Gastrocnemius medialis (tissue), 4 donors: ENCODE data around the gene KCNH3.

Experiments used
- POLR2A ChIP-seq, 2 donors: fragments of 450-650 bp; IDR thresholded peaks; one replicate each; pipeline ENCODE4 v1.6.1; 2017; ENCODE audit warnings: antibody characterized with exemption in 2 of 2, mild to moderate bottlenecking in 2 of 2, moderate library complexity in 2 of 2
- TF ChIP-seq, protein P1 (sequence below), 5 experiments: fragments of 450-650 bp in 3 of 5; fragments of 200-600 bp in 2 of 5; sonication (generic) in 2 of 5; IDR thresholded peaks in 4 of 5; conservative IDR thresholded peaks in 1 of 5; 1 replicate in 4 of 5; 2 replicates in 1 of 5; pipeline ENCODE4 v1.5.1; 2016 to 2019; ENCODE audit warnings: antibody characterized with exemption in 5 of 5, mild to moderate bottlenecking in 3 of 5, moderate library complexity in 3 of 5

DNA sequence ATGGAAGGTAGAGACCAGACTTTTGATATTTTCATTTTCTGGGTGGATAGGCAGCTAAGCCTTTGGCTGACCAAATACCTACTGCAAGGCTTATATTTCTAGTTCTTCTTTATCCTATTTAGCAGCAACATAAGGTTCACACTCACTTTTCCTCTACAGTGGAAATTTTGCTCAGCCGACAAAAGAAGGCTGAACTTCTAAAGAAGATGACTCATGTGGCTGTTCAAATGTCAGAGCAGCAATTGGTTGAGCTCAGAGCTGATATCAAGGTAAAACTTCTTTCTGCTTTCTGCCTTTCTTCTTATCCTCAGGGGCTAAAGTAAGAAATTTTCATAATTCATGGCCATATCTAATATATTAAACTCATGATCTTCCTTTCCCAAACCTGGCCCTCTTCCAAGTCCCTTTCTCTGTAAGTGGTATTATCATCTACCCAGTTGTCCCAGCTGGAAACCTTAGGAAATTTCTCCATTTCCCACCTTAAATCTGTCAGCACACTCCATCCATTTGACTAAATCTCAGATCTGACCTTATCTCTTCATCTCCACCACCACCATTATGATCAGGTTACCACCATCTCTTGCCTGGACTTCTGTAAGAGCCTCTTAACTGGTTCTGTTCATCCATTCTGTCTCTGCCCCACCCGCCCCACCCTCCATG lies 19.8 kb upstream of the KCNH3 start:
- TF ChIP-seq, protein P1, sequence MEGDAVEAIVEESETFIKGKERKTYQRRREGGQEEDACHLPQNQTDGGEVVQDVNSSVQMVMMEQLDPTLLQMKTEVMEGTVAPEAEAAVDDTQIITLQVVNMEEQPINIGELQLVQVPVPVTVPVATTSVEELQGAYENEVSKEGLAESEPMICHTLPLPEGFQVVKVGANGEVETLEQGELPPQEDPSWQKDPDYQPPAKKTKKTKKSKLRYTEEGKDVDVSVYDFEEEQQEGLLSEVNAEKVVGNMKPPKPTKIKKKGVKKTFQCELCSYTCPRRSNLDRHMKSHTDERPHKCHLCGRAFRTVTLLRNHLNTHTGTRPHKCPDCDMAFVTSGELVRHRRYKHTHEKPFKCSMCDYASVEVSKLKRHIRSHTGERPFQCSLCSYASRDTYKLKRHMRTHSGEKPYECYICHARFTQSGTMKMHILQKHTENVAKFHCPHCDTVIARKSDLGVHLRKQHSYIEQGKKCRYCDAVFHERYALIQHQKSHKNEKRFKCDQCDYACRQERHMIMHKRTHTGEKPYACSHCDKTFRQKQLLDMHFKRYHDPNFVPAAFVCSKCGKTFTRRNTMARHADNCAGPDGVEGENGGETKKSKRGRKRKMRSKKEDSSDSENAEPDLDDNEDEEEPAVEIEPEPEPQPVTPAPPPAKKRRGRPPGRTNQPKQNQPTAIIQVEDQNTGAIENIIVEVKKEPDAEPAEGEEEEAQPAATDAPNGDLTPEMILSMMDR (IDR thresholded peaks at IDR 0.05 in 4 of 5, conservative IDR thresholded peaks at IDR 0.05 in 1 of 5) = no peak
- TF ChIP-seq POLR2A (IDR thresholded peaks at IDR 0.05) = no peak
